ENCODE results near the gene TACC2.

TACC2 gene

GRCh38 chr10:122227754-122228153 lies 238.8 kb downstream of the TACC2 start:
- no peak for DNase-seq (ENCODE audit: low read depth)

GRCh38 chr10:122229666-122230065 lies 240.7 kb downstream of the TACC2 start:
- no peak for DNase-seq (ENCODE audit: low read depth)

DNA sequence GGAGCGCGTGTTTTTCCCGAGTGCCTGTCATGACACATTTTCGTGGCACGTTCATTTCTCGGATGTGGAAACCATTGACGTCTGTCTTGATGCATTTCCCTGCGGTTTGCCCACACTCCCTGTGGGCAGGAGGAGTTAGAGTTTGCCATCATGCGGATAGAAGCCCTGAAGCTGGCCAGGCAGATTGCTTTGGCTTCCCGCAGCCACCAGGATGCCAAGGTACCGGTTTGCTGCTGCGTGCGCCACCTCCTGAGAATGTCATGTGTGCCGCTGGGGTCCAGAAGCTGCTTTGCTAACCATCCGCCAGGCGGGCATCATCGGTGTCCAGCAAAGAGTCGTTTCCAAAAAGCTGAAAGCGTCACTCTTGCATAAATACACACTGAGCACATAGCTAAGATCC lies 241.3 kb downstream of the TACC2 start:
- DNase-seq (ENCODE audit: low read depth): no peak

GRCh38 chr10:122232769-122233168 lies 243.8 kb downstream of the TACC2 start:
- DNase-seq (ENCODE audit: low read depth): no peak

GRCh38 chr10:122233857-122234348 lies 244.9 kb downstream of the TACC2 start:
- no peak for DNase-seq (ENCODE audit: low read depth)

DNA sequence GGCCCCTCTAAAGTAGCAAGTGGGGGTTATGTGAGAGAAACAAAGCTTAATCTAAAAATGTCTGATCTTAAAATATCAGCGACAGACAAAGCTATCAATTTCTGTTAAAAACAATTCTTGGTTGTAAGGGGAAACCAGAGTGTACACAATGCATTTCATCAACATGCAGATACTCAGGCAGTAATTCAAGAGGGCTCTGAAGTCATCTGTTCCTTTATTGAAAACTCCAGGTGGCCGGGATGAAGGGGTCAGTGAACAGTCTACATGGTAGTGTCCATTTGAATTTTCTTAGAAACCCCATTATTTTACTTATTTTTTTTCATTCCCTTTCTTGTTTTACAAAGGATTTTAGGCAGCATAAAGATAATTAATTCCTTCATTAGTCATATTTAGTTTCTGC lies 245.5 kb downstream of the TACC2 start:
- no peak for DNase-seq (ENCODE audit: low read depth)

- DNase-seq (ENCODE audit: low read depth): no peak
Observed at GRCh38 chr10:122236690-122237306, 247.8 kb downstream of the TACC2 start.

GRCh38 chr10:122237331-122237990 lies 248.5 kb downstream of the TACC2 start:
- no peak for DNase-seq (ENCODE audit: low read depth)

- no peak for DNase-seq (ENCODE audit: low read depth)
Observed at GRCh38 chr10:122239578-122240257, 250.8 kb downstream of the TACC2 start.

GRCh38 chr10:122240401-122240800 lies 251.4 kb downstream of the TACC2 start:
- no peak for DNase-seq (ENCODE audit: low read depth)

- no peak for DNase-seq (ENCODE audit: low read depth)
Observed at GRCh38 chr10:122241836-122242235, 252.9 kb downstream of the TACC2 start.

DNA sequence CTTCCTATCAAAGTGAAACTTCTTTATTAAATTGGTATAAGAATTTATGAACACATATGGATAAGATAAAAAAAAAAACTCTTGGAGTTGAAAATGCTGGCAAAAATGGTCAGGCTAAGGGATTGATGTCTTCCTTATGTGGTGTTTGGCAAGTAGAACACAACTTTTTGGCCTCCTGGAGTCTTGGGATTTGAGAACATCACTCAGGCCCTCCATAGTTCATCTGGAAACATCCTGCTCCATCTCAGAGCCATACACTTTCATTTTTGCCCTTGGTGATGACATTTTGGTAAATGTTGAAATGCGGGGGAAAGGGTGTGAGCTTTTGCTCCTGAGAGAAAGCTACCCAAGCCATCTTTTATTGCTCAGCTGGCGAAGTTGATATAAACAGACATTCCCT lies 254.6 kb downstream of the TACC2 start:
- no peak for DNase-seq (ENCODE audit: low read depth)

DNA sequence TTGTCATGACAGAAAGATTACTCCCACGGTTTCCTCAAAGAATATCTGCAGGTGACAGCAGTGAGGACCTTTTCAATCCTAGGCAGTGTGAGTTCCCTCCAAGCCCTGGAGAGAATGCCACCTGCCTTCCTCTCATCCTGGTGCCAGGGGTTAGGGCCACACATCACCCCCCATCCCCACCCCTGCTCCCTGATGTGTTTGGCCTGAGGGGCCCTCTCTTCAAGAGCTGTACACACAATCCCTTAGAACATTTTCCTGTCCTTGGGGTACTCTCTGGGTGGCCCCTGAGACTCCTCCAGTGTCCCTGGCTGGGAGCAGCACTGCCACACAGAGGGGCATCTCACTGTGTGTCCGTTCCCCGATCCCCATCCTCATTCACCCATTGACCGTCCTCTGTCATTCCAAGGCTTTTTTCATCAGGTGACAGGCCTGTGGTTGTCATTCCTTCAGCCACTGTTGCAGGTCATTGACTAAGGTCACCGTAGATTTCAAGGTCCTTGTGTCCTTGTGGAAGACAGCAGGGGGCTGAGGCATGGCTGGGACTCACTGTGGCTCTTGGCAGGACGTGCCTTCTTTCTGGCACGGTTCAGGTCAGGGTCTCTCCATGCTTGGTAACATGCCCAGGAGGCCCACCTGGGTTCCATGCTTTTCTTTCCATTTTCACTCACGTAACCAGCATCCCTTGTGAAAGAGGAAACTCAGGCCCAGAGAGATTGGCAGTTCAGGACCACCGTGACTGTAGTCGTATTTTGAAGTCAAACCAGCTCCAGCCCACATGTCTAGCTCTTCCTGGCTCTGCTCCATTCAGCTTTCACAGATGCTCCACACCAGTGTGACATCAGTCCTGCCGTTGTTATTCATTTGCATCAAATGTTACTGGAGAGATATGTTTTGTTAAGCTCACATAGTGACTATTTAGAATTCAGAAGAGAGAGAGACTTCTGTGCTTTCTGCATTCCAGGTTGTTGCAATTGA lies 255.3 kb downstream of the TACC2 start:
- no peak for DNase-seq (ENCODE audit: low read depth)

- no peak for DNase-seq (ENCODE audit: low read depth)
Observed at GRCh38 chr10:122245136-122245535, 256.2 kb downstream of the TACC2 start.

GRCh38 chr10:122245897-122246296 lies 256.9 kb downstream of the TACC2 start:
- no peak for DNase-seq (ENCODE audit: low read depth)

DNA sequence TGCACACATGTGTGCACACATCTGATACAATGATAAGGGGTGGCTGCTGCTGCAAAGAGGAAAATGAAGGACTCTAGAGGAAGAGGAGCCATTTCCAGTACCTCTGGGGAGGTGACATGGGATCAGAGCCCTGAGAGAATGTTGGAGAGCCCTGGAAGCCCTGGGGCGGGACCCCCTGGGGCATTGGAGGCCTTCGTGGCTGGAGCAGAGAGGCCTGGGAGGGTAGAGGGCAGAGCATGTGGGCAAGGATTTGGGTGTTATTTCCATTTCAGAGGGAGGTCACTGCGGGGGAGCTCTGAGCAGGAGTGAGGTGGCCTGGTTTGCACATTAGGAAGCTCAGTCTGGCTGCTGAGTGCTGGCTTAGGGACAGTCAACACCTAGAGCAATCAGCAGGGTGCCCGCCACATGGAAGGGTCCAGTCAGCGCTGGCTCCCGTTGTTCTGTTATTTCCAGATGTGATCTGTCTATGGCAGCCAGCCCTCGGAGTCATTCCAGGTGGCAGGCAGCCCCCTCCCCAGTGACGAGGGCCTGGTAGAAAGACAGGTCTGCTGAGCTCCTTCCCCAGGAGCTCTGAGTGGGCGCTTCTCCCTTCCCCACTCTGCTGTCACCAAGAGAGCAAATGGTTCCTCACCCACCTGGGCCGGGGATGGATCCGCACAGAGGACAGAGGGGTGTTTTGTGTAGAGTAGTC lies 258.0 kb downstream of the TACC2 start:
- no peak for DNase-seq (ENCODE audit: low read depth)

GRCh38 chr10:122248356-122249302 lies 259.7 kb downstream of the TACC2 start:
- no peak for DNase-seq (ENCODE audit: low read depth)

DNA sequence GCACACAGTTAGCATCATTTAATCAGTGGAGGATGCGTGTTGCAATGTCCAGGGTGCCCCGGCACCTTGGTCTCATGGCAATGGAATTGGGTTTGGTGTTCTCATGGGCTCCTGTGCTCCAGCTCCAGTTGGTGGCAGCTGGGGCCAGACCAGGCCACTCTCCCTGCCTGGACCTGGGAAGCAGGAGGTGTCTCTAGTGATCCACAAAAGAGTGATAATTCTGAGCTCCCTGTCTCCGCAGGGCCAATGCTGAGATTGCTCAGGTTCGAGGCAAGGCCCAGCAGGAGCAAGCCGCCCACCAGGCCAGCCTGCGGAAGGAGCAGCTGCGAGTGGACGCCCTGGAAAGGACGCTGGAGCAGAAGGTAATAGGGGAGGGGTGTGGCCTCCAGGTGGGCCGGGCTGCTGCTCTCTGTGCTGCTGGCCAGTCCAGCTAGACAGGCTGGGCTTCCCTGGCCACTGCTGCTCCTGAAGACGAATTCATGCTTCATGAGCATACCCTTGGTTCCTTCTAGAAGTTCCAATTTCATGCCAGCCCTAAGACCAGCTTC lies 260.4 kb downstream of the TACC2 start:
- no peak for DNase-seq (ENCODE audit: low read depth)

DNA sequence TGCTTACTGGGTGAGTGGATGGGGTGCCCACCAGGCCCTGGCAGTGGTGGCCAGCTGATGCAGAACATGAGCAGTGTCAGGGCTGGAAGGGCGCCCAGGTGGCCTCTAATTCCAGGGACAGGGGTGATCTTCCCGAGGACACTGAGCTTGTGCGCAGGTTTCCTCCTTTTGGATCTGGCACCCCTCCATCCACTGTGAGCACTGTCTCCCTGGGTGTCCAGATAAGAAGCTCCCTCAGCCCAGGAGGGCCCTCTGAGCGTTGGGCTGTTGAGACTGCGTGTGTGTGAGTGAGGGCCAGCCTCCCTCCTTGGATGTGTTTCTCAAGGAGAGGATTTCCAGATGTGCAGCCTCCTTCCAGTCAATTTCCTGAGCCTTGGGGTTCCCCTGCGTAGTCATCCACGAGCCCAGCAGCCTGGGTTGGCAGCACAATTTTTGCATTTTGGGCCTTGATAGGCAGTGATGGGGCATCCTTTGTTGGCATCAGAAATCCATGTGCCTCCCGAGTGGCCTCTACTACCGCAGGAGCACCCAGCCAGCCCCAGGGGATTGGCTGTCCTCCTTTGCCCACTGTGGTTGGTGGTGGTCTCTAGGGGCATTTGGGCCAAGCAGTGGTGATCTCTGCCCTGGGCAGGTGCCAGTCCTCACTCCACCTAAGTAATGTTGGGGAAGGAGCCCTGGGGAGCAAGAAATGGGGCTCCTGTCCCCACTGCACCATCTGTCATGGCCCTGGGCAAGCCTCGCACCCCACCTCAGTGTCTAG lies 261.2 kb downstream of the TACC2 start:
- DNase-seq (ENCODE audit: low read depth): no peak
